Fibroblast of villous mesenchyme (primary cell): ENCODE results near the gene MAGI1. TPM values are rescaled to one million over a fixed set of nuclear protein-coding genes. Genes with fewer than 3 reads are reported as not detected.
"Not testable (repeated sequence)": the region's sequence is repeated elsewhere in the genome, so short reads cannot be mapped to it uniquely, and the experiment has no call there.

Source experiments
- DNase-seq: peaks from one replicate; pipeline ENCODE4 v3.0.0-alpha.2; 2010; ENCODE audit warnings: low read depth
- H3K4me3 ChIP-seq: 2 replicates; pipeline ENCODE4 v1.5.1; 2011; ENCODE audit warnings: low read depth, mild to moderate bottlenecking, low read length
- CTCF ChIP-seq: IDR thresholded peaks from 2 replicates; pipeline ENCODE4 v1.5.1; 2012; ENCODE audit warnings: low read depth, mild to moderate bottlenecking, low read length; ENCODE audit not compliant: insufficient read depth
- total RNA-seq: library from RNA; depleted of rRNA; stranded (reverse); fragments of >200 nt; gene quantifications from 2 replicates; pipeline ENCODE4 v1.2.3, GENCODE V29; 2012

The MAGI1 gene
- total RNA-seq, 1 donor: 20.7 TPM

GRCh38 chr3:65548848-65549625 is 489.7 kb downstream of the MAGI1 start:
- no peak for DNase-seq
- H3K4me3 ChIP-seq: peak overlapping the region; percentile 31
- TF ChIP-seq CTCF: no peak

GRCh38 chr3:65545429-65545828 is 493.3 kb downstream of the MAGI1 start:
- no peak overlapping the region for H3K4me3 ChIP-seq
- no peak for DNase-seq
- no peak for TF ChIP-seq CTCF

- not testable (repeated sequence) for DNase-seq, H3K4me3 ChIP-seq
These were observed 495.3 kb downstream of the MAGI1 start for GRCh38 chr3:65543391-65543790.

GRCh38 chr3:65540666-65541065 is 498.1 kb downstream of the MAGI1 start:
- no peak overlapping the region for H3K4me3 ChIP-seq
- no peak for TF ChIP-seq CTCF
- DNase-seq: no peak

- H3K4me3 ChIP-seq: no peak overlapping the region
- DNase-seq: no peak
- TF ChIP-seq CTCF: no peak
These were observed 499.1 kb downstream of the MAGI1 start for GRCh38 chr3:65539616-65540015.

- DNase-seq: no peak
- no peak overlapping the region for H3K4me3 ChIP-seq
- TF ChIP-seq CTCF: no peak
These were observed 500.6 kb downstream of the MAGI1 start for GRCh38 chr3:65538101-65538500.

GRCh38 chr3:65537109-65537508 is 501.6 kb downstream of the MAGI1 start:
- H3K4me3 ChIP-seq: no peak overlapping the region
- no peak for TF ChIP-seq CTCF
- no peak for DNase-seq
